Measurements from ENCODE around the gene LRRC71. TPM values are rescaled to one million over a fixed set of nuclear protein-coding genes. Genes with fewer than 3 reads are reported as not detected.
A peak's percentile ranks its signal among the peaks of the same experiment; 100 is the strongest.

The LRRC71 gene
- total and polyA plus RNA-seq, 9 donors = 0.39 to 1.5 (median 0.84) TPM

DNA sequence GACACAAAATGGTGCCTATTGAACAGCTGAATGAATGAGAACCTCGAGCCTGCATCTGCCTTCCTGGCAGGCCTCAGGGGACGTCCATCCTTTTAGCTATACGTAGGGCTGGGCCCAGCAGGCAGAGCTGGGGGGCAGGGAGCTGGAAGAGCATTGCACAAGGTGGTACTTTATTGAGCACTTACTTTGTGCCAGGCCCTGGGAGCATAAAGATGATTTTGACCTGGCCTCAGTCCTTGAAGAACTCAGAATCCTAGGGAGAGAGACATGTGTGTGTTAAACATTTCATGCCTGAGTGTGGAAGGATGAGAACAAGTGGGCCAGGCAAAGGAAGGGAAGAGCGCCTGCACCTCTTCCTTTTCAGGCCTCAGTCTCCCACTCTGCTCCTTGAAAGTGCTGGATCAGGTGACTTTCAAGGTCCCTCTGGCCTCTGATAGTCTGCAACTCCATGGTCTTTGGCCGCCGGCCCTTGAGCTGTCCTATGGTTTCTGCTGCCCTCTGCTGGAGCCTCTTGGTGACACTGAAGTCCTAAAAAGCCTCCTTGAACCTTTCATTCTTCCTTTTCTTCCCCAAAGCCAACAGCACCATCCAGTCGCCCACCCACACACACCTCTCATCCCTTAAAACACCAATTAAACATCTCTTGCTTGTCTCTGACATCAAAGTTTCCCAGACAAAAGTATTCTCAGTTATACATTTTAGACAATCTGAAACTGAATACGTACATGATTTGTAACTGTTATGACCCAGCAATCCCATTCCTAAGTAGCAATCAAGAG is 30.4 kb upstream of the LRRC71 start:
- no peak overlapping the region for H3K27ac ChIP-seq (ENCODE audit: low read length)
- H3K36me3 ChIP-seq (ENCODE audit: control insufficient read depth, insufficient read depth, low read length) = no peaks in the 10 kb centered on the region
- 28% methylated on average over 6 of the region's 8 CpGs for WGBS (ENCODE audit: insufficient coverage)
- no peaks in the 10 kb centered on the region for H3K9me3 ChIP-seq (replicated peaks; ENCODE audit: control insufficient read depth, low read depth, low read length)
- H3K4me3 ChIP-seq (ENCODE audit: low read length) = no peak overlapping the region
- DNase-seq = peak; percentile 91
- H3K27me3 ChIP-seq (ENCODE audit: control insufficient read depth, insufficient read depth, low read length) = peaks cover 37% of the 10 kb centered on the region
- H3K4me1 ChIP-seq (ENCODE audit: control insufficient read depth, insufficient read depth, low read length) = peaks cover 38% of the 10 kb centered on the region

DNA sequence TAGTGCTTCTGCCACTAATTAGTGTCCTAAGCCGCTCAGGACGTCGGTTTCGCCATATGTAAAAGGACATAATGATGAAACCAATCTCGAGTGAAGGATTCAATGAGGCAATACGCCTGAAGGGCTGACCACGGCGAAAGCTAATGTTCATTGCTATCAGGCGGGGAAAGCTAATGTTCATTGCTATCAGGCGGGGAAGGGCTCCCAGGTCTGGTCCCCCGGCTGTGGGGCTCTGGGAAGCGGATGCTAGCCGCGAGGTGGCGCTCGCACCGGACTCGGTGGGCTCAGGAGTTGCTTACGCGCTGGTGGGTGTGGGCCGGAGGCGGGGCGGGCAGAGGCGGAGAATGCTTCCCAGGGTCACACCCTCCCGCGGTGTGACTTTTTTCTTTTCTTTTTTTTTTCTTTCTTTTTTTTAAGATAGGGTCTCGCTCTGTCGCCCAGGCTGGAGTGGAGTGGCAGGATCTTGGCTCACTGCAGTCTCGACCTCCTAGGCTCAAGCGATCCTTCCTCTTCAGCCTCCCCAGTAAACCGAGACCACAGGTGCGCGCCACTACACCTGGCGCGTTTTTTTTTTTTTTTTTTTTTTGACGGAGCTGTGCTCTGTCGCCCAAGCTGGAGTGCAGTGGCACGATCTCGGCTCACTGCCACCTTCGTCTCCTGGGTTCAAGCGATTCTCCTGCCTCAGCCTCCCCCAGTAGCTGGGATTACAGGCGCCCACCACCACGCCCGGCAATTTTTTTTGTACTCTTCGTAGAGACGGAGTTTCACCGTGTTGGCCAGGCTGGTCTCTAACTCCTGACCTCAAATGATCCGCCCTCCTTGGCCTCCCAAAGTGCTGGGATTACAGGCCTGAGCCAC is 28.0 kb upstream of the LRRC71 start:
- peaks cover 40% of the 10 kb centered on the region for H3K27me3 ChIP-seq (ENCODE audit: control insufficient read depth, insufficient read depth, low read length)
- no peaks in the 10 kb centered on the region for H3K36me3 ChIP-seq (ENCODE audit: control insufficient read depth, insufficient read depth, low read length)
- H3K4me3 ChIP-seq (ENCODE audit: low read length) = peak overlapping the region; percentile 8
- no peaks in the 10 kb centered on the region for H3K9me3 ChIP-seq (replicated peaks; ENCODE audit: control insufficient read depth, low read depth, low read length)
- DNase-seq = peak; percentile 95
- 2% methylated on average over 40 of the region's 48 CpGs for WGBS (ENCODE audit: insufficient coverage)
- H3K4me1 ChIP-seq (ENCODE audit: control insufficient read depth, insufficient read depth, low read length) = peaks cover 43% of the 10 kb centered on the region
- peak overlapping the region; percentile 13 for H3K27ac ChIP-seq (ENCODE audit: low read length)

DNA sequence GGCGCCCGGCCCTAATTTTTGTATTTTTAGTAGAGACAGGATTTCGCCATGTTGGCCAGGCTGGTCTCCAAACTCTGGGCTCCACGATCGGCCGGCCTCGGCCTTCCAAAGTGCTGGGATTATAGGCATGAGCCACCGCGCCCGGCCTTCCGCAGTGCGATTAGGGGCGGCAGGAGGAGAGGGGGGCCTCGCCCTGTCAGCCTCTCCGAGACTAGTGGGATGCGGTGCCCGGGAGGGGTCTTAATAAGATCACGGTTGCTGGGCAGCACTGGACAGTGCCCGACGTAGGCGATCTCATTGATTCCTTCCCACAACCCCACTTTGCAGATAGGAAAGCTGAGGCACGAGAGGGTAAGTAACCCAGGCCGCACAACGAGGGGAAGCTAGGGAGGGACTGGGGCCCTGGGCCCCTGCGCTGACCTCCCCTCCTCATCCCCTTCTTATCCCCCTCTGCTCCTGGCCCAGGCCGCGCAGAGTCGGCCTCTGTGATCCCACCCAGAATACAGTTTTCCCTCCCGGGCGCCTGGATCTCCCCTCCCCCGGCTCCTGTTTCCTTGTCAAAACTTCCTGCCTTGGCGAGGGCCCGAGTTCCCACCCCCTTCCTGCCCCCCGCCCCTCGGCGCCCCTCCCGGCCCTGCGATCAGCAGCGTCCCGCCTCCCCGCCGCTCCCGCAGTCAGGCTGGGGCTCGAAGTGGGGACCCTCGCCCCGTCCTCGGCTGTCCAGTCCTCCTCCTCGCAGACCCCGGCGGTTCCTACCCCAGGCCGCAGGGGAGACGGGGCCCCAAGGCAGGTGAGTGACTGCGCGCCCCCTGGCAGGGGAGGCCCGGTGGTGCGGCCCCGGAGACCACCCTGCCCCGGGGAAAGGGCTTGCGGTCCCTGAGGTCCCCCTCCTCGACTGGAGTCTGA is 27.1 kb upstream of the LRRC71 start, which contains the start of gene PEAR1:
Gene PEAR1 (plus strand): TSS at position 671 of the 906 bp plus-strand sequence. CDS start 10,209 bp downstream, outside the sequence.
- peaks cover 36% of the 10 kb centered on the region for H3K27me3 ChIP-seq (ENCODE audit: control insufficient read depth, insufficient read depth, low read length)
- peaks cover 50% of the 10 kb centered on the region for H3K4me1 ChIP-seq (ENCODE audit: control insufficient read depth, insufficient read depth, low read length)
- H3K4me3 ChIP-seq (ENCODE audit: low read length) = peak within 1 kb of the TSS; percentile 55
- H3K36me3 ChIP-seq (ENCODE audit: control insufficient read depth, insufficient read depth, low read length) = no peaks in the 10 kb centered on the region
- no peaks in the 10 kb centered on the region for H3K9me3 ChIP-seq (replicated peaks; ENCODE audit: control insufficient read depth, low read depth, low read length)
- 3% methylated on average over 41 of the region's 60 CpGs for WGBS (ENCODE audit: insufficient coverage)
- peak; percentile 88 for DNase-seq
- H3K27ac ChIP-seq (ENCODE audit: low read length) = peak within 1 kb of the TSS; percentile 89

DNA sequence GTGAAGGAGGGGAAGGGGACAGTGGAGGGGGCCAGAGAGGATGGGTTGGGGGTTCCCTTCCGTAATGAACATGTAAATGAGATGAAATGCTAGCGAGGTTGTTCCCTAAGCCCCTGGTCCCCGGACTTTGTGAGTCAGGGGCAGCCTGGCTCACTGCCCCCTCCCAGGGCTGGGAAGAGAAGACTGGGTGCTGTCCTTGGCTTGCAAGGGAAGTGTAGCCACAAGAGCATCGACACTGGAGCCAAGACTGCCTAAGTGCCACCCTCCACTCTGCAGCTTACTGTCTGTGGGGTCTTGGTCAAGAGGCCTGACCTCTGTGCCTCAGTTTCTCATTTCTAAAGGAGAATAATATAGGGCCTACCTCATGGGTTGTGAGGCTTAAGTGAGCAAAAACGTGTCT is 26.4 kb upstream of the LRRC71 start:
- no peaks in the 10 kb centered on the region for H3K9me3 ChIP-seq (replicated peaks; ENCODE audit: control insufficient read depth, low read depth, low read length)
- H3K4me3 ChIP-seq (ENCODE audit: low read length) = peak overlapping the region; percentile 55
- no peak for DNase-seq
- no peaks in the 10 kb centered on the region for H3K36me3 ChIP-seq (ENCODE audit: control insufficient read depth, insufficient read depth, low read length)
- peak overlapping the region; percentile 87 for H3K27ac ChIP-seq (ENCODE audit: low read length)
- H3K27me3 ChIP-seq (ENCODE audit: control insufficient read depth, insufficient read depth, low read length) = peaks cover 36% of the 10 kb centered on the region
- H3K4me1 ChIP-seq (ENCODE audit: control insufficient read depth, insufficient read depth, low read length) = peaks cover 57% of the 10 kb centered on the region
- 20% methylated on average over 4 of the region's 5 CpGs for WGBS (ENCODE audit: insufficient coverage)

DNA sequence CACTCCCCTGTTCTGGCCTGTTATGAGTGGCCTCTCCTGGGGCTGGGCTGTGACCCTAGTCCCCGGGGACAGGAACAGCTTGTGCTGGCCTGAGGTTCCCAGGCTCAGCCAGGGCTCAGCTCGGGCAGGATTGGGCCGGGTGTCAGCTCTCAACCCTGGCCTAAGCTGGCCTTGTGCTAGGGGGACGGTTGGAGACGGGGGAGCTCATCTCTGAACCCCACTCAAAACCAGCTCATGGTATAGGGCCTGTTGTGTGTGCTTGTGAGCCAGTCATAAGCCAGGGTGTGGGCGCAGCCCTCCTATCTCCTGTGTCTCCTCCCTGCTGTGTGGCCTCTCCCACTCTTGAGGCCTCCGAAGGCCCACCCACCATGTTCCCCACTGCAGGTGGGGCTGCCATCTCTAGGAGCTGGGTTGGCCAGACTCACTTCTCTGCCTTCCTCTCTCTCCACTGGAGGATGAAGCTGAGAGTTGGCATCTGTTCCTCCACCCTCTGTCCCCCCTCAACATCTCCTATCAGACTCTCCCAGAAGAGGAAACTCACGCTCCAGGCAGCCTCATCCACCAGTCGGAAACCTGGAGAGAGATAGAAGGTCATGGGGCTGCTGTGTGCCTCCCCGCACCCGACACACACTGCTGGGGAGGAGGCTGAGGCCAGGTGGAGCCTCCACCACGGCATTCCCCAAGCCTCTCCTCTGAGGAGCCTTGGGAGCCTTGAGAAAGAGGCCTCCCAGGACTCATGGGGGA is 25.5 kb upstream of the LRRC71 start:
- DNase-seq = peak; percentile 74
- Histone ChIP-seq H3K9me3 (replicated peaks; ENCODE audit: control insufficient read depth, low read depth, low read length) (no peaks in the 10 kb centered on the region), H3K4me3 (ENCODE audit: low read length) (peak overlapping the region; percentile 55), H3K36me3 (ENCODE audit: control insufficient read depth, insufficient read depth, low read length) (no peaks in the 10 kb centered on the region), H3K4me1 (ENCODE audit: control insufficient read depth, insufficient read depth, low read length) (peaks cover 63% of the 10 kb centered on the region), H3K27ac (ENCODE audit: low read length) (peak overlapping the region; percentile 87), H3K27me3 (ENCODE audit: control insufficient read depth, insufficient read depth, low read length) (peaks cover 36% of the 10 kb centered on the region)
- WGBS (ENCODE audit: insufficient coverage) = 43% methylated on average over 1 of the region's 12 CpGs

DNA sequence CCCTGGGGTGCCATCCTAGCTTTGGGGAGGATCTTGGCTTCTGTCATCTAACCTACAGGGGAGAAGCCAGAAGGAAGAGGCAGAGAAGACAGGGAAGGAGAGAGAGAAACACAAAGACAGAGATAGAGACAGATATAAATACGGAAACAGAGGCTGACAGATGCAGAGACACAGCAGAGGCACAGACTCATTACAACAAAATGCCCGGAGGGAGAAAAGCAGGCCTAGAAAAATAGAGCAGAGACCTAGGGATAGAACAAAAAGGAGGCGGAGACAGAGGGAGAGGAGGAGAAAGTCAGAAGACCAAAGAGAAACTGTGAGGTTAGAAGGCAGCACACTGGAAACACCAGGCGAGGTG is 25.0 kb upstream of the LRRC71 start:
- no peak for DNase-seq
- H3K4me3 ChIP-seq (ENCODE audit: low read length) = peak overlapping the region; percentile 55
- no peaks in the 10 kb centered on the region for H3K36me3 ChIP-seq (ENCODE audit: control insufficient read depth, insufficient read depth, low read length)
- H3K27me3 ChIP-seq (ENCODE audit: control insufficient read depth, insufficient read depth, low read length) = peaks cover 36% of the 10 kb centered on the region
- peaks cover 64% of the 10 kb centered on the region for H3K4me1 ChIP-seq (ENCODE audit: control insufficient read depth, insufficient read depth, low read length)
- 57% methylated on average over 2 of the region's 4 CpGs for WGBS (ENCODE audit: insufficient coverage)
- H3K9me3 ChIP-seq (replicated peaks; ENCODE audit: control insufficient read depth, low read depth, low read length) = no peaks in the 10 kb centered on the region
- peak overlapping the region; percentile 87 for H3K27ac ChIP-seq (ENCODE audit: low read length)

DNA sequence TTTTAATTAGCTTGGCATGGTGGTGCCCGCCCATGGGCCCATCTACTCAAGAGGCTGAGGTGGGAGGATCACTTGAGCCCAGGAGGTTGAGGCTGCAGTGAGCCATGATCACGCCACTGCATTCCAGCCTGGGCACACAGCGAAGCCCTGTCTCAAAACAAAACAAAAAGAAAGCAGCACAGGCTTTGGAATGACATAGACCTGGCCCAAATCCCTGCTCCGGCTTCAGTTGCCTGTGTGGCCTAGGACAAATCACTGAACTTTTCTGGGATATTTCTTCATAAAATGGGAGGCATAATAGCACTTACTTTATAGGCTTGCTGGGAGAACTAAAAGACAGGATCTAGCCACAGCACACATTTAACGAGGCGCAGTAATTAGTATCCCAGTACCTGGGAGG is 24.5 kb upstream of the LRRC71 start:
- Histone ChIP-seq H3K4me1 (ENCODE audit: control insufficient read depth, insufficient read depth, low read length) (peaks cover 69% of the 10 kb centered on the region), H3K4me3 (ENCODE audit: low read length) (no peak overlapping the region), H3K9me3 (replicated peaks; ENCODE audit: control insufficient read depth, low read depth, low read length) (no peaks in the 10 kb centered on the region), H3K27me3 (ENCODE audit: control insufficient read depth, insufficient read depth, low read length) (peaks cover 36% of the 10 kb centered on the region), H3K36me3 (ENCODE audit: control insufficient read depth, insufficient read depth, low read length) (no peaks in the 10 kb centered on the region), H3K27ac (ENCODE audit: low read length) (peak overlapping the region; percentile 87)
- 80% methylated on average over 5 of the region's 6 CpGs for WGBS (ENCODE audit: insufficient coverage)
- no peak for DNase-seq

DNA sequence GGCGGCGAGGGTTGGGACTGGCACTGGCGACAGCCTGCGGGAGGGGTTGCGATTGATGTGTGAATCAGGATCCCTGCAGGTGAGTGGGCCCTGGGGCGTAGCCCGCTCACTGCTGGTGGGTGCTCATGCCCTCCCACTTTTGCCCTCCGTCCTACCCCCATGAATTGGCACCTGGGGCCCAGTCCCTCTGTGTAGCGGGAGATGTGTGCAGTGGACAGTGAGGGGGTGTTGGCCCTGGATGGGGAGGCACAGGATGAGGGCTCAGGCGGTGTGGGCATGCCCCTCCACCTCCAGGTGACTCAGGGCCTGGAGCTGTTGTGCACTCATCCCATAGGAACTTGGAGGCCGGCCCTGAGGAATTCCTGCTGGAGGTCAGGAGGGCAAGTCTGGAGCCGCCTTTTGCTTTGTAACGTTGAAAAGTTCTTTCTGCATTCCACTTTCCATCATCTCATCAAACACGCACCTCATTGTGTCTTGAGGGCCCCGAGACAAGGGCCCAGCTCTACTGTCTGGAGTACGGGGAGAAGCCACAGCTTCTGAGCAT is 23.9 kb upstream of the LRRC71 start:
- Histone ChIP-seq H3K9me3 (replicated peaks; ENCODE audit: control insufficient read depth, low read depth, low read length) (no peaks in the 10 kb centered on the region), H3K4me3 (ENCODE audit: low read length) (no peak overlapping the region), H3K36me3 (ENCODE audit: control insufficient read depth, insufficient read depth, low read length) (no peaks in the 10 kb centered on the region), H3K27ac (ENCODE audit: low read length) (peak overlapping the region; percentile 77), H3K27me3 (ENCODE audit: control insufficient read depth, insufficient read depth, low read length) (peaks cover 36% of the 10 kb centered on the region), H3K4me1 (ENCODE audit: control insufficient read depth, insufficient read depth, low read length) (peaks cover 75% of the 10 kb centered on the region)
- DNase-seq = no peak
- 74% methylated on average over 10 of the region's 16 CpGs for WGBS (ENCODE audit: insufficient coverage)
